Keratinocyte (primary cell): Measurements from ENCODE around the gene SNCAIP.

Experiments used
- EZH2 ChIP-seq: IDR thresholded peaks from one replicate; pipeline ENCODE4 v1.6.1; 2012; ENCODE audit warnings: inconsistent platforms, mild to moderate bottlenecking, low read length, moderate library complexity
- TF ChIP-seq, protein P1 (sequence below), 3 experiments: IDR thresholded peaks in 1 of 3; conservative IDR thresholded peaks in 1 of 3; optimal IDR thresholded peaks in 1 of 3; 2 replicates in 2 of 3; 3 replicates in 1 of 3; pipeline versions ENCODE3 to v1.5.1; 2011; ENCODE audit warnings: low read length in 3 of 3, mild to moderate bottlenecking in 3 of 3, moderate library complexity in 2 of 3, control low read depth in 1 of 3, inconsistent platforms in 1 of 3; ENCODE audit not compliant: insufficient read depth in 2 of 3; ENCODE audit errors: extremely low read depth in 1 of 3

DNA sequence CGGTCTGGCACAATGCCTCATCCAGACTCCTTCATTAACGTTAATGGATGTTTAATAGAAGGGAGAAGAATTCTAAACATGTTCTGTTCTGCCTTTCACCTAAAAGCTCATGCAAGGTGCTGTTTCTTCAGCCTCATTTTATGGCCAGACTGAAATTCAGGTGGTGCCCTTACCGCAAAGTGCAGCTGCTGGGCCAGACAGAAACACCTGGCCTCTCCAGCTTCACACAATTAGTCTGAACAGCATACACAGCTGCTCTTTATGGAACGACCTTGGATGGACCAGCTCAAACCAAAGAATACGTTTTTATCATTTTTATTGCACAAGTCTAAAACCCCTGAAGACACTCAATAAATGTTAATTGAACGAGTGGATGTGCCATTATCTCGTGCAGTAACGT lies 4.6 kb downstream of the SNCAIP start:
- TF ChIP-seq, protein P1, sequence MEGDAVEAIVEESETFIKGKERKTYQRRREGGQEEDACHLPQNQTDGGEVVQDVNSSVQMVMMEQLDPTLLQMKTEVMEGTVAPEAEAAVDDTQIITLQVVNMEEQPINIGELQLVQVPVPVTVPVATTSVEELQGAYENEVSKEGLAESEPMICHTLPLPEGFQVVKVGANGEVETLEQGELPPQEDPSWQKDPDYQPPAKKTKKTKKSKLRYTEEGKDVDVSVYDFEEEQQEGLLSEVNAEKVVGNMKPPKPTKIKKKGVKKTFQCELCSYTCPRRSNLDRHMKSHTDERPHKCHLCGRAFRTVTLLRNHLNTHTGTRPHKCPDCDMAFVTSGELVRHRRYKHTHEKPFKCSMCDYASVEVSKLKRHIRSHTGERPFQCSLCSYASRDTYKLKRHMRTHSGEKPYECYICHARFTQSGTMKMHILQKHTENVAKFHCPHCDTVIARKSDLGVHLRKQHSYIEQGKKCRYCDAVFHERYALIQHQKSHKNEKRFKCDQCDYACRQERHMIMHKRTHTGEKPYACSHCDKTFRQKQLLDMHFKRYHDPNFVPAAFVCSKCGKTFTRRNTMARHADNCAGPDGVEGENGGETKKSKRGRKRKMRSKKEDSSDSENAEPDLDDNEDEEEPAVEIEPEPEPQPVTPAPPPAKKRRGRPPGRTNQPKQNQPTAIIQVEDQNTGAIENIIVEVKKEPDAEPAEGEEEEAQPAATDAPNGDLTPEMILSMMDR (optimal IDR thresholded peaks at IDR 0.05 in 1 of 3, IDR thresholded peaks at IDR 0.05 in 1 of 3, conservative IDR thresholded peaks at IDR 0.05 in 1 of 3; ENCODE audit: extremely low read depth in 1 of 3, insufficient read depth in 2 of 3, low read length in 3 of 3), result no peak
- no peak for TF ChIP-seq EZH2
